NCI-H1417 (cell line): ENCODE results near the gene FFAR1.
A peak's percentile ranks its signal among the peaks of the same experiment; 100 is the strongest.

Source experiments
- DNase-seq, 3 experiments: peaks; one replicate each; lab custom pipeline; 2025; lab: John Stamatoyannopoulos, UW

FFAR1 gene

GRCh38 chr19:35392742-35393715, 45.3 kb downstream of the FFAR1 start:
- no peak for DNase-seq

- peak in 1 of 3 experiments; percentile 10 for DNase-seq
Observed at GRCh38 chr19:35395382-35396199, 47.9 kb downstream of the FFAR1 start.

- no peak for DNase-seq
Observed at GRCh38 chr19:35396240-35396885, 48.7 kb downstream of the FFAR1 start.

GRCh38 chr19:35397064-35397463, 49.4 kb downstream of the FFAR1 start:
- DNase-seq = no peak
